Activated gamma-delta T cell treated with Interleukin-2 at 50 U/mL for 16 hours (primary cell): Measurements from ENCODE around the gene GNAQ.

Source experiments
- DNase-seq: peaks from one replicate; pipeline ENCODE4 v3.0.0-alpha.2; 2020

Gene GNAQ

GRCh38 chr9:77833561-77834429 lies 197.8 kb downstream of the GNAQ start:
- no peak for DNase-seq

GRCh38 chr9:77832639-77833038 lies 199.0 kb downstream of the GNAQ start:
- no peak for DNase-seq

GRCh38 chr9:77831781-77832180 lies 199.8 kb downstream of the GNAQ start:
- no peak for DNase-seq

- no peak for DNase-seq
Measured at GRCh38 chr9:77830618-77831285, 200.9 kb downstream of the GNAQ start.

GRCh38 chr9:77829420-77829819 lies 202.2 kb downstream of the GNAQ start:
- no peak for DNase-seq

GRCh38 chr9:77827104-77827784 lies 204.4 kb downstream of the GNAQ start:
- DNase-seq = no peak

- no peak for DNase-seq
Measured at GRCh38 chr9:77826621-77827020, 205.0 kb downstream of the GNAQ start.

GRCh38 chr9:77826116-77826515 lies 205.5 kb downstream of the GNAQ start:
- no peak for DNase-seq

GRCh38 chr9:77825361-77825760 lies 206.2 kb downstream of the GNAQ start:
- no peak for DNase-seq

GRCh38 chr9:77820293-77820954 lies 211.2 kb downstream of the GNAQ start:
- no peak for DNase-seq

- no peak for DNase-seq
Measured at GRCh38 chr9:77819657-77820056, 212.0 kb downstream of the GNAQ start.

- DNase-seq = no peak
Measured at GRCh38 chr9:77817590-77818311, 213.9 kb downstream of the GNAQ start.

GRCh38 chr9:77816641-77817341 lies 214.8 kb downstream of the GNAQ start:
- no peak for DNase-seq

GRCh38 chr9:77815260-77815659 lies 216.4 kb downstream of the GNAQ start:
- DNase-seq = no peak

- no peak for DNase-seq
Measured at GRCh38 chr9:77811832-77812231, 219.8 kb downstream of the GNAQ start.

- DNase-seq = no peak
Measured at GRCh38 chr9:77810637-77811119, 220.9 kb downstream of the GNAQ start.

- no peak for DNase-seq
Measured at GRCh38 chr9:77810047-77810446, 221.6 kb downstream of the GNAQ start.

- no peak for DNase-seq
Measured at GRCh38 chr9:77809552-77809951, 222.1 kb downstream of the GNAQ start.

GRCh38 chr9:77808751-77809081 lies 222.9 kb downstream of the GNAQ start:
- DNase-seq = no peak

- no peak for DNase-seq
Measured at GRCh38 chr9:77807846-77808750, 223.5 kb downstream of the GNAQ start.

- DNase-seq = no peak
Measured at GRCh38 chr9:77807281-77807683, 224.3 kb downstream of the GNAQ start.
